Endothelial cell (in vitro differentiated cells): ENCODE data around the gene STX4. TPM values are rescaled to one million over a fixed set of nuclear protein-coding genes. Genes with fewer than 3 reads are reported as not detected.
A peak's percentile ranks its signal among the peaks of the same experiment; 100 is the strongest.

ENCODE experiments used
- DNase-seq: peaks from one replicate; pipeline ENCODE4 v3.0.0; 2021; ENCODE audit warnings: low spot score
- H3K27ac Mint-ChIP-seq: one replicate; pipeline ENCODE4 v1.8.0; 2021; ENCODE audit warnings: mixed read lengths, inconsistent platforms; ENCODE audit not compliant: unreplicated experiment
- H3K27me3 Mint-ChIP-seq: one replicate; pipeline ENCODE4 v1.8.0; 2021; ENCODE audit warnings: mild to moderate bottlenecking, moderate library complexity, mixed read lengths, inconsistent platforms; ENCODE audit not compliant: unreplicated experiment
- H3K36me3 Mint-ChIP-seq: one replicate; pipeline ENCODE4 v1.8.0; 2021; ENCODE audit warnings: mild to moderate bottlenecking, low read depth, mixed read lengths, inconsistent platforms; ENCODE audit not compliant: unreplicated experiment
- H3K4me1 Mint-ChIP-seq: one replicate; pipeline ENCODE4 v1.8.0; 2021; ENCODE audit warnings: mild to moderate bottlenecking, mixed read lengths, inconsistent platforms; ENCODE audit not compliant: unreplicated experiment
- H3K4me3 Mint-ChIP-seq: one replicate; pipeline ENCODE4 v1.8.0; 2021; ENCODE audit warnings: mild to moderate bottlenecking, mixed read lengths, inconsistent platforms; ENCODE audit not compliant: unreplicated experiment
- H3K9me3 Mint-ChIP-seq: one replicate; pipeline ENCODE4 v1.8.0; 2021; ENCODE audit warnings: mixed read lengths, inconsistent platforms; ENCODE audit not compliant: unreplicated experiment
- CTCF ChIP-seq: fragments of 200-600 bp; sonication (generic); IDR thresholded peaks from one replicate; pipeline ENCODE4 v1.5.0; 2021; ENCODE audit warnings: antibody characterized with exemption; ENCODE audit not compliant: unreplicated experiment
- total RNA-seq: library from RNA; stranded (reverse); fragmentation: NEBNext Ultra II Directional; extraction: Animal tissue kit (Norgen Biotek cat#: 25700); gene quantifications from one replicate; pipeline ENCODE4 v1.2.1, GENCODE V29; 2021; ENCODE audit not compliant: unreplicated experiment

STX4 gene
- total RNA-seq, 1 donor from 2014 or later, result 74.2 TPM

GRCh38 chr16:31036691-31037090 lies 3.3 kb downstream of the STX4 start:
- Mint-ChIP-seq H3K9me3 (no peaks in the 10 kb centered on the region), H3K27me3 (peaks cover 7% of the 10 kb centered on the region), H3K36me3 (peaks cover 28% of the 10 kb centered on the region), H3K27ac (no peak overlapping the region), H3K4me1 (peaks cover 22% of the 10 kb centered on the region), H3K4me3 (peak overlapping the region; percentile 64)
- DNase-seq, result no peak
- no peak for TF ChIP-seq CTCF

- Mint-ChIP-seq H3K4me3 (no peak overlapping the region), H3K4me1 (peaks cover 11% of the 10 kb centered on the region), H3K9me3 (no peaks in the 10 kb centered on the region), H3K27ac (no peak overlapping the region), H3K36me3 (peaks cover 35% of the 10 kb centered on the region), H3K27me3 (peaks cover 8% of the 10 kb centered on the region)
- TF ChIP-seq CTCF, result no peak
- no peak for DNase-seq
Observed at GRCh38 chr16:31038993-31039392, 5.6 kb downstream of the STX4 start.

- H3K4me3 Mint-ChIP-seq, result no peak overlapping the region
- H3K4me1 Mint-ChIP-seq, result no peaks in the 10 kb centered on the region
- TF ChIP-seq CTCF, result no peak
- no peaks in the 10 kb centered on the region for H3K9me3 Mint-ChIP-seq
- no peak overlapping the region for H3K27ac Mint-ChIP-seq
- peaks cover 8% of the 10 kb centered on the region for H3K27me3 Mint-ChIP-seq
- peaks cover 22% of the 10 kb centered on the region for H3K36me3 Mint-ChIP-seq
- no peak for DNase-seq
Observed at GRCh38 chr16:31042866-31043265, 9.5 kb downstream of the STX4 start.

- TF ChIP-seq CTCF, result no peak
- peaks cover 21% of the 10 kb centered on the region for H3K36me3 Mint-ChIP-seq
- H3K4me1 Mint-ChIP-seq, result no peaks in the 10 kb centered on the region
- no peak overlapping the region for H3K27ac Mint-ChIP-seq
- peaks cover 8% of the 10 kb centered on the region for H3K27me3 Mint-ChIP-seq
- DNase-seq, result no peak
- H3K9me3 Mint-ChIP-seq, result no peaks in the 10 kb centered on the region
- no peak overlapping the region for H3K4me3 Mint-ChIP-seq
Observed at GRCh38 chr16:31043352-31043751, 10.0 kb downstream of the STX4 start.

- Mint-ChIP-seq H3K9me3 (no peaks in the 10 kb centered on the region), H3K27ac (no peak overlapping the region), H3K4me1 (no peaks in the 10 kb centered on the region), H3K36me3 (peaks cover 15% of the 10 kb centered on the region), H3K27me3 (peaks cover 7% of the 10 kb centered on the region), H3K4me3 (no peak overlapping the region)
- TF ChIP-seq CTCF, result no peak
- DNase-seq, result no peak
Observed at GRCh38 chr16:31043898-31044481, 10.6 kb downstream of the STX4 start.
